Fibroblast of the aortic adventitia (primary cell): Measurements from ENCODE around the gene JARID2. TPM values are rescaled to one million over a fixed set of nuclear protein-coding genes. Genes with fewer than 3 reads are reported as not detected.

Source experiments
- DNase-seq: peaks from one replicate; pipeline ENCODE4 v3.0.0-alpha.2; 2010; ENCODE audit warnings: low read depth
- H3K4me3 ChIP-seq: 2 replicates; pipeline ENCODE4 v1.5.1; 2011; ENCODE audit warnings: low read depth, mild to moderate bottlenecking, control low read depth, low read length, moderate library complexity
- total RNA-seq: library from RNA; depleted of rRNA; stranded (reverse); fragments of >200 nt; gene quantifications from 2 replicates; pipeline ENCODE4 v1.2.3, GENCODE V29; 2012; ENCODE audit warnings: low replicate concordance
- TF ChIP-seq, protein P1 (sequence below): IDR thresholded peaks from 2 replicates; pipeline ENCODE4 v1.5.1; 2011; ENCODE audit warnings: mild to moderate bottlenecking, low read length, control low read depth, inconsistent platforms; ENCODE audit not compliant: insufficient read depth

Gene JARID2
- total RNA-seq, 1 donor: 8.3 TPM

- no peak overlapping the region for H3K4me3 ChIP-seq
- DNase-seq: no peak
- TF ChIP-seq, protein P1, sequence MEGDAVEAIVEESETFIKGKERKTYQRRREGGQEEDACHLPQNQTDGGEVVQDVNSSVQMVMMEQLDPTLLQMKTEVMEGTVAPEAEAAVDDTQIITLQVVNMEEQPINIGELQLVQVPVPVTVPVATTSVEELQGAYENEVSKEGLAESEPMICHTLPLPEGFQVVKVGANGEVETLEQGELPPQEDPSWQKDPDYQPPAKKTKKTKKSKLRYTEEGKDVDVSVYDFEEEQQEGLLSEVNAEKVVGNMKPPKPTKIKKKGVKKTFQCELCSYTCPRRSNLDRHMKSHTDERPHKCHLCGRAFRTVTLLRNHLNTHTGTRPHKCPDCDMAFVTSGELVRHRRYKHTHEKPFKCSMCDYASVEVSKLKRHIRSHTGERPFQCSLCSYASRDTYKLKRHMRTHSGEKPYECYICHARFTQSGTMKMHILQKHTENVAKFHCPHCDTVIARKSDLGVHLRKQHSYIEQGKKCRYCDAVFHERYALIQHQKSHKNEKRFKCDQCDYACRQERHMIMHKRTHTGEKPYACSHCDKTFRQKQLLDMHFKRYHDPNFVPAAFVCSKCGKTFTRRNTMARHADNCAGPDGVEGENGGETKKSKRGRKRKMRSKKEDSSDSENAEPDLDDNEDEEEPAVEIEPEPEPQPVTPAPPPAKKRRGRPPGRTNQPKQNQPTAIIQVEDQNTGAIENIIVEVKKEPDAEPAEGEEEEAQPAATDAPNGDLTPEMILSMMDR: no peak
These were observed 176.3 kb downstream of the JARID2 start for GRCh38 chr6:15421945-15422733.

- DNase-seq: no peak
- TF ChIP-seq, protein P1: no peak
- no peak overlapping the region for H3K4me3 ChIP-seq
These were observed 177.6 kb downstream of the JARID2 start for GRCh38 chr6:15423286-15423993.

- no peak for DNase-seq
- H3K4me3 ChIP-seq: no peak overlapping the region
- TF ChIP-seq, protein P1: no peak
These were observed 180.1 kb downstream of the JARID2 start for GRCh38 chr6:15425947-15426346.

- TF ChIP-seq, protein P1: no peak
- H3K4me3 ChIP-seq: no peak overlapping the region
- DNase-seq: no peak
These were observed 180.5 kb downstream of the JARID2 start for GRCh38 chr6:15426395-15426794.

- TF ChIP-seq, protein P1: no peak
- no peak for DNase-seq
- H3K4me3 ChIP-seq: no peak overlapping the region
These were observed 181.0 kb downstream of the JARID2 start for GRCh38 chr6:15426901-15427300.

- H3K4me3 ChIP-seq: no peak overlapping the region
- TF ChIP-seq, protein P1: no peak
- no peak for DNase-seq
These were observed 181.6 kb downstream of the JARID2 start for GRCh38 chr6:15427331-15428070.
